MM.1S (cell line): ENCODE measurements around the gene OR2K2.

Experiments used
- DNase-seq: peaks from one replicate; pipeline ENCODE4 v3.0.0-alpha.2; 2015
- H2AFZ ChIP-seq: fragments of 300-600 bp; sonication (generic); 2 replicates; pipeline ENCODE4 v1.6.0; 2016; ENCODE audit warnings: antibody characterized with exemption, low read length
- H3F3A ChIP-seq: fragments of 300-600 bp; sonication (generic); 2 replicates; pipeline ENCODE4 v1.6.1; 2016; ENCODE audit warnings: mild to moderate bottlenecking, antibody characterized with exemption, low read length, moderate library complexity, mixed read lengths; ENCODE audit not compliant: insufficient read depth
- H3K27ac ChIP-seq: fragments of 300-600 bp; sonication (generic); 2 replicates; pipeline ENCODE4 v1.5.1; 2016; ENCODE audit warnings: mild to moderate bottlenecking, low read length
- H3K27me3 ChIP-seq: fragments of 300-600 bp; sonication (generic); replicated peaks from 2 replicates; pipeline ENCODE4 v1.6.0; 2016; ENCODE audit warnings: low read length; ENCODE audit not compliant: insufficient read depth
- H3K36me3 ChIP-seq: fragments of 300-600 bp; sonication (generic); replicated peaks from 2 replicates; pipeline ENCODE4 v1.6.1; 2016; ENCODE audit warnings: mild to moderate bottlenecking, low read length, mixed read lengths; ENCODE audit not compliant: insufficient read depth
- H3K4me1 ChIP-seq: fragments of 300-600 bp; sonication (generic); 2 replicates; pipeline ENCODE4 v1.6.1; 2016; ENCODE audit warnings: low read length, mixed read lengths
- H3K4me2 ChIP-seq: fragments of 300-600 bp; sonication (generic); 2 replicates; pipeline ENCODE4 v1.6.0; 2016; ENCODE audit warnings: low read depth, low read length
- H3K4me3 ChIP-seq: fragments of 300-600 bp; sonication (generic); 2 replicates; pipeline ENCODE4 v1.5.1; 2016; ENCODE audit warnings: low read length, mixed read lengths
- H3K79me2 ChIP-seq: fragments of 300-600 bp; sonication (generic); 2 replicates; pipeline ENCODE4 v1.6.1; 2016; ENCODE audit warnings: mixed run types, low read length, mixed read lengths
- H3K9ac ChIP-seq: fragments of 300-600 bp; sonication (generic); 2 replicates; pipeline ENCODE4 v1.6.1; 2016; ENCODE audit warnings: low read length, mixed read lengths
- H3K9me2 ChIP-seq: fragments of 300-600 bp; sonication (generic); replicated peaks from 2 replicates; pipeline ENCODE4 v1.6.1; 2016; ENCODE audit warnings: mild to moderate bottlenecking, low read length, mixed read lengths; ENCODE audit not compliant: insufficient read depth
- H3K9me3 ChIP-seq: fragments of 300-600 bp; sonication (generic); replicated peaks from 2 replicates; pipeline ENCODE4 v1.6.1; 2016; ENCODE audit warnings: mild to moderate bottlenecking, low read length, mixed read lengths; ENCODE audit not compliant: insufficient read depth
- H4K20me1 ChIP-seq: fragments of 300-600 bp; sonication (generic); 2 replicates; pipeline ENCODE4 v1.6.1; 2016; ENCODE audit warnings: mild to moderate bottlenecking, low read length, moderate library complexity, mixed read lengths; ENCODE audit not compliant: insufficient read depth
- EZH2 ChIP-seq: fragments of 300-600 bp; sonication (generic); optimal IDR thresholded peaks from 2 replicates; pipeline ENCODE3; 2017; ENCODE audit warnings: low read depth, mild to moderate bottlenecking, antibody characterized with exemption, low read length, mixed read lengths
- EZH2phosphoT487 ChIP-seq: fragments of 300-600 bp; sonication (generic); IDR thresholded peaks from 2 replicates; pipeline ENCODE4 v1.6.1; 2018; ENCODE audit warnings: antibody characterized with exemption, low read length
- TF ChIP-seq, protein P1 (sequence below): fragments of 300-600 bp; sonication (generic); IDR thresholded peaks from 2 replicates; pipeline ENCODE4 v1.5.1; 2016; ENCODE audit warnings: antibody characterized with exemption, low read length, mixed read lengths

The OR2K2 gene

GRCh38 chr9:111330124-111330523 is at the start of gene OR2K2:
TSS of gene OR2K2 (minus strand) at chr9:111330224. CDS start at chr9:111328433, 1,791 bp downstream.
- TF ChIP-seq EZH2 (no peak), EZH2phosphoT487 (no peak)
- TF ChIP-seq, protein P1, sequence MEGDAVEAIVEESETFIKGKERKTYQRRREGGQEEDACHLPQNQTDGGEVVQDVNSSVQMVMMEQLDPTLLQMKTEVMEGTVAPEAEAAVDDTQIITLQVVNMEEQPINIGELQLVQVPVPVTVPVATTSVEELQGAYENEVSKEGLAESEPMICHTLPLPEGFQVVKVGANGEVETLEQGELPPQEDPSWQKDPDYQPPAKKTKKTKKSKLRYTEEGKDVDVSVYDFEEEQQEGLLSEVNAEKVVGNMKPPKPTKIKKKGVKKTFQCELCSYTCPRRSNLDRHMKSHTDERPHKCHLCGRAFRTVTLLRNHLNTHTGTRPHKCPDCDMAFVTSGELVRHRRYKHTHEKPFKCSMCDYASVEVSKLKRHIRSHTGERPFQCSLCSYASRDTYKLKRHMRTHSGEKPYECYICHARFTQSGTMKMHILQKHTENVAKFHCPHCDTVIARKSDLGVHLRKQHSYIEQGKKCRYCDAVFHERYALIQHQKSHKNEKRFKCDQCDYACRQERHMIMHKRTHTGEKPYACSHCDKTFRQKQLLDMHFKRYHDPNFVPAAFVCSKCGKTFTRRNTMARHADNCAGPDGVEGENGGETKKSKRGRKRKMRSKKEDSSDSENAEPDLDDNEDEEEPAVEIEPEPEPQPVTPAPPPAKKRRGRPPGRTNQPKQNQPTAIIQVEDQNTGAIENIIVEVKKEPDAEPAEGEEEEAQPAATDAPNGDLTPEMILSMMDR, result no peak
- Histone ChIP-seq H3K27me3 (no peaks in the 10 kb centered on the region), H3K9me2 (no peaks in the 10 kb centered on the region)

GRCh38 chr9:111375817-111376564 is 46.0 kb upstream of the OR2K2 start:
- H3K9ac ChIP-seq, result no peak overlapping the region
- no peaks in the 10 kb centered on the region for H3K4me1 ChIP-seq
- H3K9me3 ChIP-seq, result no peaks in the 10 kb centered on the region

More at GRCh38 chr9:111330124-111330523, at the start of gene OR2K2:
- Histone ChIP-seq H3K4me1 (no peaks in the 10 kb centered on the region), H3K4me2 (no peak within 1 kb of the TSS), H2AFZ (no peak within 1 kb of the TSS), H3K9me3 (no peaks in the 10 kb centered on the region), H3K27ac (no peak within 1 kb of the TSS), H3F3A (no peaks in the 10 kb centered on the region), H3K79me2 (no peaks in the 10 kb centered on the region), H3K9ac (no peak within 1 kb of the TSS), H3K4me3 (no peak within 1 kb of the TSS), H3K36me3 (no peaks in the 10 kb centered on the region), H4K20me1 (no peaks in the 10 kb centered on the region)
- no peak for DNase-seq

GRCh38 chr9:111375062-111375461 is 45.0 kb upstream of the OR2K2 start:
- Histone ChIP-seq H3K27me3 (no peaks in the 10 kb centered on the region), H3K79me2 (no peaks in the 10 kb centered on the region), H3K4me2 (no peak overlapping the region), H3K27ac (no peak overlapping the region), H2AFZ (no peak overlapping the region), H3K36me3 (peaks cover 11% of the 10 kb centered on the region), H4K20me1 (no peaks in the 10 kb centered on the region), H3K9me2 (no peaks in the 10 kb centered on the region), H3F3A (no peaks in the 10 kb centered on the region), H3K9me3 (no peaks in the 10 kb centered on the region), H3K9ac (no peak overlapping the region), H3K4me3 (no peak overlapping the region), H3K4me1 (no peaks in the 10 kb centered on the region)
- no peak for DNase-seq
- TF ChIP-seq, protein P1, result no peak
- TF ChIP-seq EZH2, result no peak
- TF ChIP-seq EZH2phosphoT487, result no peak

More at GRCh38 chr9:111375817-111376564, 46.0 kb upstream of the OR2K2 start:
- Histone ChIP-seq H3K9me2 (no peaks in the 10 kb centered on the region), H4K20me1 (no peaks in the 10 kb centered on the region), H3K4me3 (no peak overlapping the region), H2AFZ (no peak overlapping the region), H3F3A (no peaks in the 10 kb centered on the region), H3K27ac (no peak overlapping the region), H3K79me2 (no peaks in the 10 kb centered on the region), H3K27me3 (no peaks in the 10 kb centered on the region), H3K36me3 (peaks cover 9% of the 10 kb centered on the region; the same call in 1 of the 2 replicates), H3K4me2 (no peak overlapping the region)
- no peak for DNase-seq
- TF ChIP-seq, protein P1, result no peak
- TF ChIP-seq EZH2phosphoT487 (no peak), EZH2 (no peak)
